Measurements from ENCODE around the gene PMM2. TPM values are rescaled to one million over a fixed set of nuclear protein-coding genes. Genes with fewer than 3 reads are reported as not detected.

The PMM2 gene
- total and polyA plus RNA-seq, 2 donors (not counting 3 experiments of a cell fraction or from before 2014, with no cell fraction given) = 29.0 to 61.3 TPM

GRCh38 chr16:8831871-8832716 lies 34.5 kb downstream of the PMM2 start:
- FAIRE-seq (no peak), DNase-seq (ENCODE audit: low read depth, low spot score) (no peak)
- H3K36me3 ChIP-seq (ENCODE audit: control insufficient read depth in 2 of 2, extremely low read depth in 1 of 2, insufficient read depth in 2 of 2, low read length in 2 of 2) = peaks cover 5 to 11% of the 10 kb centered on the region in 2 experiments
- ChIA-PET POLR2A (no interaction called here), CTCF (interaction anchor here (1.0 to 1.1 kb wide), 2 partner anchors 47 to 49 kb away, joined by 3 read pairs; no protein-coding TSS in a partner anchor)
- H3K27ac ChIP-seq (ENCODE audit: insufficient read depth, low read depth, low read length) = no peak overlapping the region
- no peak for TF ChIP-seq MAX (IDR thresholded peaks at IDR 0.05; ENCODE audit: insufficient read depth, insufficient read length)
- TF ChIP-seq POLR2AphosphoS5 (IDR thresholded peaks at IDR 0.05; ENCODE audit: insufficient read depth, low read depth, low read length) = no peak
- TF ChIP-seq POLR2A (IDR thresholded peaks at IDR 0.05; ENCODE audit: low read depth, low read length) = no peak
- TF ChIP-seq MYC (IDR thresholded peaks at IDR 0.05; ENCODE audit: low read depth, low read length) = no peak
- TF ChIP-seq GATA2 (IDR thresholded peaks at IDR 0.05; ENCODE audit: insufficient read depth, insufficient read length, low read depth, low read length) = no peak
- no peak for TF ChIP-seq CTCF (IDR thresholded peaks at IDR 0.05; ENCODE audit: extremely low read depth in 1 of 2, insufficient read depth in 1 of 2, low read depth in 1 of 2, low read length in 2 of 2)
- no peak for TF ChIP-seq JUN (IDR thresholded peaks at IDR 0.05; ENCODE audit: borderline replicate concordance, insufficient read depth, insufficient read length, low read depth)
- TF ChIP-seq FOS (IDR thresholded peaks at IDR 0.05; ENCODE audit: borderline replicate concordance, insufficient read depth, low read length) = no peak
- H3K4me1 ChIP-seq (ENCODE audit: control insufficient read depth, extremely low read depth, insufficient read depth, low read length) = peaks cover 14% of the 10 kb centered on the region
- no peaks in the 10 kb centered on the region for H4K20me1 ChIP-seq (replicated peaks; ENCODE audit: control insufficient read depth, extremely low read depth, insufficient read depth, low read length)
- intact Hi-C loops (cut with micrococcal nuclease) (no loop called here), dilution Hi-C loops (cut with MboI; ENCODE audit: extremely low pct_ligation_motif_present, low sequenced_read_pairs) (no loop called here)
- H3K9me3 ChIP-seq (replicated peaks; ENCODE audit: control insufficient read depth, insufficient read depth, low read length) = no peaks in the 10 kb centered on the region
- no peaks in the 10 kb centered on the region for H3K9me1 ChIP-seq (replicated peaks; ENCODE audit: control insufficient read depth, extremely low read depth, insufficient read depth, low read length)
- no peak overlapping the region for H3K9ac ChIP-seq (replicated peaks; ENCODE audit: extremely low read depth, insufficient read depth, low read length)
- no peak overlapping the region for H3K4me2 ChIP-seq (ENCODE audit: insufficient read depth, low read length)
- no peak overlapping the region for H2AFZ ChIP-seq (ENCODE audit: low read depth, low read length)
- no TSS peak for BruUV-seq (replicated peaks)
- H3K4me3 ChIP-seq (replicated peaks in 1 of 3; ENCODE audit: insufficient read depth in 1 of 3, low read depth in 1 of 3, low read length in 3 of 3) = no peak overlapping the region
- peaks cover 15% of the 10 kb centered on the region for H3K79me2 ChIP-seq (ENCODE audit: control insufficient read depth, insufficient read depth, low read length)
- no peaks in the 10 kb centered on the region for H3K27me3 ChIP-seq (ENCODE audit: control insufficient read depth in 2 of 2, insufficient read depth in 2 of 2, low read length in 2 of 2)
